GM23338 (cell line): ENCODE data around the gene GAK.

Experiments used
- EZH2phosphoT487 ChIP-seq: fragments of 200-600 bp; sonication (generic); IDR thresholded peaks from one replicate; pipeline ENCODE4 v1.8.1; 2018; ENCODE audit warnings: antibody characterized with exemption; ENCODE audit not compliant: unreplicated experiment
- JUNB ChIP-seq: IDR thresholded peaks from one replicate; pipeline ENCODE4 v1.6.1; 2016; ENCODE audit warnings: antibody characterized with exemption; ENCODE audit not compliant: unreplicated experiment
- POLR2AphosphoS5 ChIP-seq: IDR thresholded peaks from 2 replicates; pipeline ENCODE4 v1.6.1; 2016; ENCODE audit warnings: antibody characterized with exemption, low read depth
- TF ChIP-seq, protein P1 (sequence below), 2 experiments: fragments of 200-600 bp in 1 of 2; sonication (generic) in 1 of 2; conservative IDR thresholded peaks; 2 replicates each; pipeline versions ENCODE4 v1.5.1 to v1.6.1; 2016 to 2017; ENCODE audit warnings: antibody characterized with exemption in 2 of 2, low read depth in 2 of 2, mild to moderate bottlenecking in 2 of 2, moderate library complexity in 1 of 2
- TF ChIP-seq, protein P2 (sequence below): IDR thresholded peaks from one replicate; pipeline ENCODE4 v1.6.1; 2018; ENCODE audit warnings: antibody characterized with exemption; ENCODE audit not compliant: unreplicated experiment

DNA sequence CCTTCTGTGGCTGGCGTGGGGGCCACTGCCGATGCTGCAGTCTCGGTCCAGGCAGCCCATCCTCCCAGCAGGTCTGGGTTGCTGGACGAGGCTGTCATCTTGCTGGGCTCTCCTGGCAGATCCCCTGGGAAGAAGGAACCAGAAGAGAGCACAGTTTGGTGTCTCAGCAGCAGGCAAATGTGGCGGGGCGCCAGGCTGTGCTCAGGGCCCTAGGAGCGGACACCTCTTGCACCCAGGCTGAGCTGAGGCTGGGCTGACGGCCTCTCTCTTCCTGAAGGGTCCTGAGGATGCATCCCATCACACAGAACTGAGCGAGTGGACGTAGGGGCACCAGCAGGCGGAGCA lies 67.0 kb downstream of the GAK start:
- TF ChIP-seq, protein P1, sequence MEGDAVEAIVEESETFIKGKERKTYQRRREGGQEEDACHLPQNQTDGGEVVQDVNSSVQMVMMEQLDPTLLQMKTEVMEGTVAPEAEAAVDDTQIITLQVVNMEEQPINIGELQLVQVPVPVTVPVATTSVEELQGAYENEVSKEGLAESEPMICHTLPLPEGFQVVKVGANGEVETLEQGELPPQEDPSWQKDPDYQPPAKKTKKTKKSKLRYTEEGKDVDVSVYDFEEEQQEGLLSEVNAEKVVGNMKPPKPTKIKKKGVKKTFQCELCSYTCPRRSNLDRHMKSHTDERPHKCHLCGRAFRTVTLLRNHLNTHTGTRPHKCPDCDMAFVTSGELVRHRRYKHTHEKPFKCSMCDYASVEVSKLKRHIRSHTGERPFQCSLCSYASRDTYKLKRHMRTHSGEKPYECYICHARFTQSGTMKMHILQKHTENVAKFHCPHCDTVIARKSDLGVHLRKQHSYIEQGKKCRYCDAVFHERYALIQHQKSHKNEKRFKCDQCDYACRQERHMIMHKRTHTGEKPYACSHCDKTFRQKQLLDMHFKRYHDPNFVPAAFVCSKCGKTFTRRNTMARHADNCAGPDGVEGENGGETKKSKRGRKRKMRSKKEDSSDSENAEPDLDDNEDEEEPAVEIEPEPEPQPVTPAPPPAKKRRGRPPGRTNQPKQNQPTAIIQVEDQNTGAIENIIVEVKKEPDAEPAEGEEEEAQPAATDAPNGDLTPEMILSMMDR (conservative IDR thresholded peaks at IDR 0.05; ENCODE audit: low read depth in 2 of 2) = no peak
- TF ChIP-seq JUNB = no peak
- TF ChIP-seq EZH2phosphoT487 = no peak
- no peak for TF ChIP-seq POLR2AphosphoS5
- TF ChIP-seq, protein P2, sequence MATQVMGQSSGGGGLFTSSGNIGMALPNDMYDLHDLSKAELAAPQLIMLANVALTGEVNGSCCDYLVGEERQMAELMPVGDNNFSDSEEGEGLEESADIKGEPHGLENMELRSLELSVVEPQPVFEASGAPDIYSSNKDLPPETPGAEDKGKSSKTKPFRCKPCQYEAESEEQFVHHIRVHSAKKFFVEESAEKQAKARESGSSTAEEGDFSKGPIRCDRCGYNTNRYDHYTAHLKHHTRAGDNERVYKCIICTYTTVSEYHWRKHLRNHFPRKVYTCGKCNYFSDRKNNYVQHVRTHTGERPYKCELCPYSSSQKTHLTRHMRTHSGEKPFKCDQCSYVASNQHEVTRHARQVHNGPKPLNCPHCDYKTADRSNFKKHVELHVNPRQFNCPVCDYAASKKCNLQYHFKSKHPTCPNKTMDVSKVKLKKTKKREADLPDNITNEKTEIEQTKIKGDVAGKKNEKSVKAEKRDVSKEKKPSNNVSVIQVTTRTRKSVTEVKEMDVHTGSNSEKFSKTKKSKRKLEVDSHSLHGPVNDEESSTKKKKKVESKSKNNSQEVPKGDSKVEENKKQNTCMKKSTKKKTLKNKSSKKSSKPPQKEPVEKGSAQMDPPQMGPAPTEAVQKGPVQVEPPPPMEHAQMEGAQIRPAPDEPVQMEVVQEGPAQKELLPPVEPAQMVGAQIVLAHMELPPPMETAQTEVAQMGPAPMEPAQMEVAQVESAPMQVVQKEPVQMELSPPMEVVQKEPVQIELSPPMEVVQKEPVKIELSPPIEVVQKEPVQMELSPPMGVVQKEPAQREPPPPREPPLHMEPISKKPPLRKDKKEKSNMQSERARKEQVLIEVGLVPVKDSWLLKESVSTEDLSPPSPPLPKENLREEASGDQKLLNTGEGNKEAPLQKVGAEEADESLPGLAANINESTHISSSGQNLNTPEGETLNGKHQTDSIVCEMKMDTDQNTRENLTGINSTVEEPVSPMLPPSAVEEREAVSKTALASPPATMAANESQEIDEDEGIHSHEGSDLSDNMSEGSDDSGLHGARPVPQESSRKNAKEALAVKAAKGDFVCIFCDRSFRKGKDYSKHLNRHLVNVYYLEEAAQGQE = no peak
